Tibial artery (tissue), 4 donors: ENCODE measurements around the gene ANKRD33B.

Experiments
- DNase-seq, 2 donors: peaks; one replicate each; pipeline ENCODE4 v3.0.0-alpha.2; 2019
- H3K27ac ChIP-seq, 2 donors: fragments of 200-600 bp; sonication (generic) in 1 of 2; 1 replicate in 1 of 2; 2 replicates in 1 of 2; pipeline ENCODE4 v1.5.1; 2018 to 2019; ENCODE audit warnings: mild to moderate bottlenecking in 1 of 2
- H3K27me3 ChIP-seq, 2 donors: fragments of 200-600 bp; sonication (generic) in 1 of 2; one replicate each; pipeline versions ENCODE4 v1.5.1 to v1.6.0; 2016 to 2019
- H3K36me3 ChIP-seq, 3 donors: fragments of 200-600 bp; sonication (generic) in 2 of 3; one replicate each; pipeline ENCODE4 v1.5.1; 2016 to 2019; ENCODE audit warnings: mild to moderate bottlenecking in 2 of 3
- H3K4me1 ChIP-seq, 4 donors: fragments of 200-600 bp; sonication (generic) in 2 of 4; 1 replicate in 3 of 4; 2 replicates in 1 of 4; pipeline ENCODE4 v1.5.1; 2016 to 2019
- H3K4me3 ChIP-seq, 2 donors: fragments of 200-600 bp; sonication (generic) in 1 of 2; 1 replicate in 1 of 2; 2 replicates in 1 of 2; pipeline ENCODE4 v1.5.1; 2018 to 2019; ENCODE audit warnings: mild to moderate bottlenecking in 2 of 2
- H3K9me3 ChIP-seq, 3 donors: fragments of 200-600 bp; sonication (generic) in 1 of 3; one replicate each; pipeline ENCODE4 v1.5.1; 2016 to 2019
- intact Hi-C: fragments of 100-400 bp; cut with DNase I; formaldehyde crosslinking; loops from one replicate; pipeline ENCODE4 v1.15.0; 2023; ENCODE audit warnings: low total_unique reads
- TF ChIP-seq, protein P1 (sequence below), 2 experiments: fragments of 200-600 bp in 1 of 2; fragments of 450-650 bp in 1 of 2; IDR thresholded peaks; one replicate each; pipeline ENCODE4 v1.5.1; 2017 to 2019; ENCODE audit warnings: antibody characterized with exemption in 2 of 2, mild to moderate bottlenecking in 1 of 2, moderate library complexity in 1 of 2

ANKRD33B gene

DNA sequence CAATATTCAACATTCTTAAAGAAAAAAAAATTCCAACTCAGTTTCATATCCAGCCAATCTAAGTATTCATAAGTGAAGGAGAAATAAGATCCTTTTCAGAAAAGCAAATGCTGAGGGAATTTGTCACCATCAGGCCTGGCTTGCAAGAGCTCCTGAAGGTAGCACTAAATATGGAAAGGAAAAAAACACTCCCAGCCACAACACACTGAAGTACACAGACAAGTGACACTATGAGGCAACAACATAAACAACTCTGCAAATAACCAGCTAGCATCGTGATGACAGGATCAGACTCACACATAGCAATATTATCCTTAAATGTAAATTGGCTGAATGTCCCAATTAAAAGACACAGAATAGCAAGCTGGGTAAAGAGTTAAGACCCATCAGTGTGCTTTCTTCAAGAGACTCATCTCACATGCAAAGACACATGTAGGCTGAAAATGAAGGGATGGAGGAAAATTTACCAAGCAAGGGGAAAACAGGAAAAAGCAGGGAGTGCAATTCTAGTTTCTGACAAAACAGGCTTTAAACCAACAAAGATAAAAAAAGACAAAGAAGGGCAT is 33.1 kb downstream of the ANKRD33B start:
- no peaks in the 10 kb centered on the region for H3K27me3 ChIP-seq
- H3K27ac ChIP-seq = no peak overlapping the region
- H3K4me1 ChIP-seq = peaks cover 0 to 23% (median 12%) of the 10 kb centered on the region in 4 donors
- no peaks in the 10 kb centered on the region for H3K9me3 ChIP-seq
- no peak overlapping the region for H3K4me3 ChIP-seq
- TF ChIP-seq, protein P1, sequence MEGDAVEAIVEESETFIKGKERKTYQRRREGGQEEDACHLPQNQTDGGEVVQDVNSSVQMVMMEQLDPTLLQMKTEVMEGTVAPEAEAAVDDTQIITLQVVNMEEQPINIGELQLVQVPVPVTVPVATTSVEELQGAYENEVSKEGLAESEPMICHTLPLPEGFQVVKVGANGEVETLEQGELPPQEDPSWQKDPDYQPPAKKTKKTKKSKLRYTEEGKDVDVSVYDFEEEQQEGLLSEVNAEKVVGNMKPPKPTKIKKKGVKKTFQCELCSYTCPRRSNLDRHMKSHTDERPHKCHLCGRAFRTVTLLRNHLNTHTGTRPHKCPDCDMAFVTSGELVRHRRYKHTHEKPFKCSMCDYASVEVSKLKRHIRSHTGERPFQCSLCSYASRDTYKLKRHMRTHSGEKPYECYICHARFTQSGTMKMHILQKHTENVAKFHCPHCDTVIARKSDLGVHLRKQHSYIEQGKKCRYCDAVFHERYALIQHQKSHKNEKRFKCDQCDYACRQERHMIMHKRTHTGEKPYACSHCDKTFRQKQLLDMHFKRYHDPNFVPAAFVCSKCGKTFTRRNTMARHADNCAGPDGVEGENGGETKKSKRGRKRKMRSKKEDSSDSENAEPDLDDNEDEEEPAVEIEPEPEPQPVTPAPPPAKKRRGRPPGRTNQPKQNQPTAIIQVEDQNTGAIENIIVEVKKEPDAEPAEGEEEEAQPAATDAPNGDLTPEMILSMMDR (IDR thresholded peaks at IDR 0.05) = no peak
- intact Hi-C loops = no loop called here
- no peaks in the 10 kb centered on the region for H3K36me3 ChIP-seq
- no peak for DNase-seq

DNA sequence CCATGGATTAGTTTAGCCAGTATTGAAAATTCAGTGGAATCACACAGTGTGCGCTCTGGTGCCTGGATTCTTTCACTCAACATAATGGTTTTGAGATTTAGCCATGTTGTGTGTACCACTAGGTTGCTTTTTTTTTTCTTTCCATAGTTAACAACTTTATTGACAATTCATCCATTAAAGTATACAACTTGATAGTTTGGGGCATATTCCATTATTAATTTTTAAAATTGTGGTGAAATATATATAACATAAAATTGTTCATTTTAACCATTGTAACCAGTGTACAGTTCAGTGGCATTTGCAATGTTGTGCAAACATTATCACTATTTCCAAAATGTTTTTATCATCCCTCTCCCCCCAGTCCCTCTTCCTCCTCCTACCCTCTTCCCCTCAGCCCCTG is 35.2 kb downstream of the ANKRD33B start:
- TF ChIP-seq, protein P1 (IDR thresholded peaks at IDR 0.05) = no peak
- no peak overlapping the region for H3K27ac ChIP-seq
- H3K9me3 ChIP-seq = no peaks in the 10 kb centered on the region
- no peaks in the 10 kb centered on the region for H3K27me3 ChIP-seq
- H3K4me1 ChIP-seq = peaks cover 0 to 34% (median 21%) of the 10 kb centered on the region in 4 donors
- DNase-seq = no peak
- H3K36me3 ChIP-seq = no peaks in the 10 kb centered on the region
- no peak overlapping the region for H3K4me3 ChIP-seq
- intact Hi-C loops = no loop called here

DNA sequence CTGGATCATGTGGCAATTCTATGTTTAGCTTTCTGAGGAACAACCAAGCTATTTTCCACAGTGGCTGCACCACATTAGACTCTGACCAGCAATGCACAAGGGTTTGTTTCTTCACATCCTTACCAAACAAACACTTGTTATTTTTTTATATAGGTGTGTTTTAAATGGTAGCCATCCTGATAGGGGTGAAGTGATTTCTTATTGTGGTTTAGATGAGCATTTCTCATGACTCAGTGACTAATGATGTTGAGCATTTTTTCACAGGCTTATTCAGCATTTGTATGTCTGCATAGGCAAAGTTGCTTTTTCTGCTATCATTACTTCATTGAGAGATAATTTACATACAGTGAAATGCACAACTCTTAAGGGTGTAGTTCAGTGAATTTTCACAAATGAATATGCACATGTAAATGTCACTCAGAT is 36.0 kb downstream of the ANKRD33B start:
- H3K36me3 ChIP-seq = no peaks in the 10 kb centered on the region
- no peak overlapping the region for H3K27ac ChIP-seq
- no peaks in the 10 kb centered on the region for H3K27me3 ChIP-seq
- intact Hi-C loops = loop anchor here (5.0 to 10.0 kb wide), 2 partner anchors 38 to 245 kb away; partner anchors contain the start of genes ANKRD33B and MARCHF6
- H3K9me3 ChIP-seq = no peaks in the 10 kb centered on the region
- peaks cover 0 to 34% (median 21%) of the 10 kb centered on the region in 4 donors for H3K4me1 ChIP-seq
- no peak for DNase-seq
- TF ChIP-seq, protein P1 (IDR thresholded peaks at IDR 0.05) = no peak
- no peak overlapping the region for H3K4me3 ChIP-seq

DNA sequence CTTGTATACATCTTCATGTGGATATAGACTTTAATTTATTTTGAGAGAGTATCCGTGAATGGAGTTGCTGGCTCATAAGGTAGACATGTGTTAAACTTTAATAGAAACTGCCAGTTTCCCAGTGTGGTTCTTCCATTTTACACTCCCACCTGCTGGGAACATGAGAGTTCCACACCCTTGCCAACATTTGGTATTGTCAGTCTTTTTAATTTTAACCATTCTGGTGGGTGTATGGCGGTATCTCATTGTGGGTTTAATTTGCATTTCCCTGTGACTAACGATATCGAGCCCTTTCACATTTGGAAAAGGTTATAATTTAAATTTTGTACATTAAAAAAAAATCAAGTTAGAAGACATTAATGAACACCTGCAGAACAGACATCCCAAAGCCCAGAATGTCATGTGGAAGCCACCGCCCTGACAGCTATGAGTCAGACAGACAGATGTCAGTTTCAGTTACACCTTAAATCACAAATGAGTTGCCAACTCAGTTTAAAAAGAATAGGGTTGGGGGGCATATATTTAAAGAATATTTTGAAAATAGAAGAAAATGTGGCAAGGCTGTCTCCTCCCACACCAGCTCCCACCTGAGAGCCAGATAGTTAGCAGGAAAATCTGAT is 36.9 kb downstream of the ANKRD33B start:
- peaks cover 0 to 30% (median 20%) of the 10 kb centered on the region in 4 donors for H3K4me1 ChIP-seq
- no peak for DNase-seq
- no peaks in the 10 kb centered on the region for H3K27me3 ChIP-seq
- TF ChIP-seq, protein P1 (IDR thresholded peaks at IDR 0.05) = no peak
- H3K27ac ChIP-seq = peak overlapping the region; percentile 70 to 78
- no peaks in the 10 kb centered on the region for H3K9me3 ChIP-seq
- intact Hi-C loops = loop anchor here (5.0 to 10.0 kb wide), 2 partner anchors 38 to 246 kb away; partner anchors contain the start of genes ANKRD33B and MARCHF6
- H3K4me3 ChIP-seq = peak overlapping the region; percentile 11 to 13
- H3K36me3 ChIP-seq = no peaks in the 10 kb centered on the region

DNA sequence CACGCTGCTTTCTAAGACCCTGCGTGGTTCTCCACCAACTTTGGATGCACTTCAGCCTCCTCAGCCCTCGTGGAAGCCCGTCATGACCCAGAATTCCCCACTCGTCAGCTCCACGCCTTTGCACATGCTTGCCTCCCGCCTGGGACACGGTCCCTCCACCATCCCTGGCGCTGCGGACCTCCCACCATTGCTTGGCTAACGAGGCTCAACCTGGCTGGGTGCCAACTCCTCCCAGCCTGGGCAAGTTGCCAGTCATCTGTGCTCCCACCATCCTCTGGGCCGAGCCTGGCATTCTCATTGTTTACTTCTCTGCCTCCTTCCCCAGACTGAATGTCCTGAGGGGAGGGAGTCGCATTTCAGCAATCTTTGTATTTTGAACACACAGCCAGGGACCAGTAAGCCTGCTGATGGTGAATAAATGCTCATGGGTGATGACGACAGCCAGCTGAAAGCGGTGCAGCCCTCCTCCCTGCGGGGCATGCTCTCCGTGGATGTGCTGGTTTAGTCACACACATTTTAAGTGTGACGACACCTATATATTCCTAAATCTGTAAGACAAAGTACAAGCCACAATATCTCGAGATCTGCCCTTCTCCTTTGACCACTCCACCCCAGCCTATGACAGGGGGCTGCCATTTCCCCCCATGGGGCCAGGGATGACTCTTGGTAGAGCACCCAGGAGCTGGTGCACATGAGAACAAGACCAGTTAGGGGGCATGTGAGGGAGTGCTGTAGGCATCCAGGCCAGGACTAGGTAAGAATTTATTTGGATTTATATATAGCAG is 37.6 kb downstream of the ANKRD33B start:
- H3K27ac ChIP-seq = peak overlapping the region; percentile 70 to 78
- peaks cover 0 to 25% (median 18%) of the 10 kb centered on the region in 4 donors for H3K4me1 ChIP-seq
- peak overlapping the region; percentile 11 to 13 for H3K4me3 ChIP-seq
- H3K27me3 ChIP-seq = no peaks in the 10 kb centered on the region
- H3K36me3 ChIP-seq = no peaks in the 10 kb centered on the region
- intact Hi-C loops = loop anchor here (5.0 to 10.0 kb wide), 2 partner anchors 39 to 247 kb away; partner anchors contain the start of genes ANKRD33B and MARCHF6
- no peaks in the 10 kb centered on the region for H3K9me3 ChIP-seq
- TF ChIP-seq, protein P1 (IDR thresholded peaks at IDR 0.05) = no peak
- peak; percentile 88 to 96 for DNase-seq
